Heart left ventricle (tissue), 16 donors: ENCODE data around the gene EHMT2. TPM values are rescaled to one million over a fixed set of nuclear protein-coding genes. Genes with fewer than 3 reads are reported as not detected.

ENCODE experiments used
- ATAC-seq, 4 donors: fragments of 200-7000 bp; cut with Tn5 transposase; one replicate each; pipeline ENCODE4 v1.9.1; 2020 to 2022; ENCODE audit warnings: moderate library complexity in 4 of 4, mild to moderate bottlenecking in 3 of 4, moderate number of reproducible peaks in 1 of 4
- DNase-seq, 5 donors: peaks; one replicate each; pipeline ENCODE4 v3.0.0-alpha.2; 2020
- H3K27ac ChIP-seq, 12 donors: fragments of 200-600 bp; sonication (generic) in 4 of 12; one replicate each; pipeline versions ENCODE4 v1.5.0 to v1.8.0; 2016 to 2022; ENCODE audit warnings: mild to moderate bottlenecking in 2 of 12
- H3K27me3 ChIP-seq, 9 donors: fragments of 200-600 bp; sonication (generic) in 2 of 9; one replicate each; pipeline versions ENCODE4 v1.5.1 to v1.8.0; 2016 to 2022; ENCODE audit warnings: mild to moderate bottlenecking in 3 of 9
- H3K36me3 ChIP-seq, 9 donors: fragments of 200-600 bp; sonication (generic) in 2 of 9; one replicate each; pipeline versions ENCODE4 v1.5.0 to v1.8.0; 2018 to 2022; ENCODE audit warnings: mild to moderate bottlenecking in 2 of 9
- H3K4me1 ChIP-seq, 12 donors: fragments of 200-600 bp; sonication (generic) in 4 of 12; one replicate each; pipeline versions ENCODE4 v1.5.0 to v1.8.0; 2016 to 2022; ENCODE audit warnings: mild to moderate bottlenecking in 3 of 12
- H3K4me3 ChIP-seq, 12 donors: fragments of 200-600 bp; sonication (generic) in 4 of 12; one replicate each; pipeline versions ENCODE4 v1.5.0 to v1.8.0; 2017 to 2022; ENCODE audit warnings: mild to moderate bottlenecking in 9 of 12, moderate library complexity in 4 of 12
- H3K9me3 ChIP-seq, 12 donors: fragments of 200-600 bp; sonication (generic) in 4 of 12; one replicate each; pipeline versions ENCODE4 v1.5.0 to v1.8.0; 2016 to 2022; ENCODE audit warnings: mild to moderate bottlenecking in 1 of 12
- CTCF ChIP-seq, 12 donors: fragments of 200-600 bp; sonication (generic) in 4 of 12; IDR thresholded peaks; one replicate each; pipeline versions ENCODE4 v1.5.0 to v1.8.0; 2018 to 2022; ENCODE audit warnings: antibody characterized with exemption in 12 of 12, mild to moderate bottlenecking in 5 of 12
- POLR2A ChIP-seq, 2 donors: fragments of 450-650 bp; IDR thresholded peaks; one replicate each; pipeline ENCODE4 v1.6.1; 2017; ENCODE audit warnings: antibody characterized with exemption in 2 of 2, mild to moderate bottlenecking in 2 of 2, moderate library complexity in 2 of 2
- WGBS, 4 donors: extraction: QIAGEN DNeasy Blood & Tissue Kit in 2 of 4; methylation state at CpG; one replicate each; pipeline versions ENCODE4 v1.1.5 to v1.1.7; 2013 to 2018; 5-methylcytosine and 5-hydroxymethylcytosine counted together
- intact Hi-C, 10 donors: fragments of 100-400 bp; cut with DNase I; formaldehyde crosslinking; loops; one replicate each; pipeline versions ENCODE4 v1.11.1 to v1.14.2; 2022
- polyA plus RNA-seq, 2 donors: library from polyadenylated mRNA; stranded (reverse); fragments of 200-250 nt; gene quantifications; one replicate each; pipeline ENCODE4 v1.2.3, GENCODE V29; 2013
- total RNA-seq, 9 donors: library from RNA; depleted of rRNA in 2 of 9; stranded (reverse); fragments of >200 nt in 2 of 9; fragmentation: NEBNext Ultra II Directional in 3 of 9; extraction: Animal tissue kit (Norgen Biotek cat#: 25700) in 3 of 9; gene quantifications; one replicate each; pipeline versions ENCODE4 v1.1.0 to v1.2.4, GENCODE V29; 2016 to 2023
- donor health status: ischemic (EF 13 %, LVEDD 7.1; RV severe dilation, severe dysfunction).
- donor health status: healthy with polysubstance abuse.
- donor health status: DM: no; HTN: yes; CAD: no.
- donor health status: DM: no; HTN: no; CAD: no.
- donor health status: ischemic (EF 25% LVEDD 6.9; RV normal size, moderate dysfunction).
- donor health status: ischemic (EF 25% LVEDD 5.7; RV mildly dilated, moderate dysfunction).
- donor health status: healthy.
- donor health status: DM: yes; HTN: yes; CAD: no.
- donor health status: ischemic (EF 35%, LVEDD 5.7; RV mildly dilated, moderate dysfunction).
- donor health status: nonischemic (EF 11% LVEDD 7.7; RV severe dilation, severe dysfunction).
- donor health status: DM: yes; HTN: yes; CAD: no.
- donor health status: PGD.
- donor health status: ischemic (EF 29% LVEDD 5.4; RV normal size, mild dysfunction).
- donor health status: nonischemic (EF 23%, LVEDD 6.1; RV moderate dilation, normal function).

The EHMT2 gene
- total and polyA plus RNA-seq, 11 donors: 9.0 to 22.1 (median 14.8) TPM

DNA sequence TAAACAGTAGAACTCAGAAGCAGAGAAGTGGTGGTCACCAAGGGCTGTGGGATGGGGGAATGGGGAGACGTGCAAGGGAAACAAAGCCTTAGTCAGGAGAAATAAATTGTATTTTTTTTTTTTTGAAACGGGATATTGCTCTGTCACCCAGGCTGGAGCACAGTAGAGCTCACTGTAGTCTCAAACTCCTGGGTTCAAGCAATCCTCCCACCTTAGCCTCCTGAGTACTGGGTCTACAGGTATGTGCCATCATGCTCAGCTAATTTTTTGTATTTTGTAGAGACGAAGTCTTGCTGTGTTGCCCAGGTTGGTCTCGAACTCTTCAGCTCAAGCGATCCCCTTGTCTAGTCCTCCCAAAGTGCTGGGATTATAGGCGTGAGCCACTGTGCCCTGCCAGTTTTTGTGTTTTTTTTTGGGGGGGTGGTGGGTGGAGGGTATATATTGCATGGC is 66.6 kb downstream of the EHMT2 start:
- intact Hi-C loops: loop anchor here (1.0 to 10.0 kb wide), 16 partner anchors 36 to 286 kb away; partner anchors contain the start of genes LY6G5C (in 9 of the 10), ATP6V1G2 (in 2 of the 10), CSNK2B (in 2 of the 10) and DDAH2 (in 2 of the 10)
- H3K4me3 ChIP-seq: peak overlapping the region; percentile 26 to 86 (median 68)
- peaks cover 0 to 7% (median 0%) of the 10 kb centered on the region in 9 donors for H3K36me3 ChIP-seq
- TF ChIP-seq CTCF (IDR thresholded peaks at IDR 0.05) (no peak), POLR2A (IDR thresholded peaks at IDR 0.05) (no peak)
- ATAC-seq: no peak
- H3K4me1 ChIP-seq: peaks cover 4 to 46% (median 30%) of the 10 kb centered on the region in 12 donors
- no peaks in the 10 kb centered on the region for H3K9me3 ChIP-seq
- no peak for DNase-seq
- 38 to 63% (median 55%) methylated on average over 6 of the region's 6 CpGs for WGBS, 4 donors
- H3K27me3 ChIP-seq: no peaks in the 10 kb centered on the region
- peak overlapping the region in 10 of 12 donors; percentile 12 to 99 (median 66) for H3K27ac ChIP-seq

Other genes with a start within 250 kb of the EHMT2 start
Only the 30 nearest of the 36 such genes appear.
- 10 to 100 TPM in 1 of 9 donors, 1 to 10 TPM in 8; 1.4 to 12.0 (median 4.6) TPM for gene LY6G5B, start 227.7 kb downstream of the EHMT2 start, total RNA-seq
- gene LY6G5B, start 227.7 kb downstream of the EHMT2 start, polyA plus RNA-seq: 1 to 10 TPM; 2.1 to 5.3 TPM
- gene LY6G5C, start 216.6 kb downstream of the EHMT2 start, total RNA-seq: 1 to 10 TPM; 1.3 to 3.1 (median 2.2) TPM
- gene LY6G5C, start 216.6 kb downstream of the EHMT2 start, polyA plus RNA-seq: 1 to 10 TPM; 1.4 to 3.0 TPM
- gene ABHD16A, start 194.4 kb downstream of the EHMT2 start, total RNA-seq: 10 to 100 TPM; 24.2 to 54.7 (median 27.4) TPM
- gene ABHD16A, start 194.4 kb downstream of the EHMT2 start, polyA plus RNA-seq: 10 to 100 TPM; 16.5 to 47.8 TPM
- gene LY6G6F, start 190.8 kb downstream of the EHMT2 start, total RNA-seq: not detected
- not detected for gene LY6G6F, start 190.8 kb downstream of the EHMT2 start, polyA plus RNA-seq
- gene LY6G6D, start 182.3 kb downstream of the EHMT2 start, total RNA-seq: under 1 TPM in 1 of 9 donors, not detected in 8; 0.75 TPM
- not detected for gene LY6G6D, start 182.3 kb downstream of the EHMT2 start, polyA plus RNA-seq
- under 1 TPM in 1 of 9 donors, not detected in 8; 0.27 TPM for gene LY6G6C, start 176.0 kb downstream of the EHMT2 start, total RNA-seq
- gene LY6G6C, start 176.0 kb downstream of the EHMT2 start, polyA plus RNA-seq: not detected
- gene MPIG6B, start 174.3 kb downstream of the EHMT2 start, total RNA-seq: under 1 TPM in 7 of 9 donors, not detected in 2; 0.19 to 1.00 (median 0.42) TPM
- gene MPIG6B, start 174.3 kb downstream of the EHMT2 start, polyA plus RNA-seq: under 1 TPM; 0.17 to 0.23 TPM
- 10 to 100 TPM; 42.3 to 69.7 (median 53.2) TPM for gene DDAH2, start 168.4 kb downstream of the EHMT2 start, total RNA-seq
- gene DDAH2, start 168.4 kb downstream of the EHMT2 start, polyA plus RNA-seq: 10 to 100 TPM; 62.1 to 80.5 TPM
- 100 to 1,000 TPM in 6 of 9 donors, 10 to 100 TPM in 3; 72.5 to 310 (median 124) TPM for gene CLIC1, start 161.2 kb downstream of the EHMT2 start, total RNA-seq
- 100 to 1,000 TPM in 1 of 2 donors, 10 to 100 TPM in 1; 68.0 to 392 TPM for gene CLIC1, start 161.2 kb downstream of the EHMT2 start, polyA plus RNA-seq
- gene MSH5, start 157.7 kb downstream of the EHMT2 start, total RNA-seq: 1 to 10 TPM in 7 of 9 donors, under 1 TPM in 2; 0.44 to 8.4 (median 1.9) TPM
- 1 to 10 TPM; 1.0 to 2.3 TPM for gene MSH5, start 157.7 kb downstream of the EHMT2 start, polyA plus RNA-seq
- gene SAPCD1, start 135.0 kb downstream of the EHMT2 start, total RNA-seq: 1 to 10 TPM in 1 of 9 donors, under 1 TPM in 2, not detected in 6; 0.73 to 1.5 (median 0.76) TPM
- gene SAPCD1, start 135.0 kb downstream of the EHMT2 start, polyA plus RNA-seq: under 1 TPM; 0.35 to 0.50 TPM
- 10 to 100 TPM in 7 of 9 donors, 1 to 10 TPM in 2; 8.0 to 25.8 (median 16.1) TPM for gene VWA7, start 120.4 kb downstream of the EHMT2 start, total RNA-seq
- gene VWA7, start 120.4 kb downstream of the EHMT2 start, polyA plus RNA-seq: 1 to 10 TPM; 4.0 to 6.2 TPM
- 10 to 100 TPM; 18.6 to 61.8 (median 26.1) TPM for gene VARS1, start 101.9 kb downstream of the EHMT2 start, total RNA-seq
- 10 to 100 TPM; 21.9 to 54.6 TPM for gene VARS1, start 101.9 kb downstream of the EHMT2 start, polyA plus RNA-seq
- gene LSM2, start 90.7 kb downstream of the EHMT2 start, total RNA-seq: 10 to 100 TPM; 22.9 to 37.4 (median 25.9) TPM
- 10 to 100 TPM; 27.5 to 64.7 TPM for gene LSM2, start 90.7 kb downstream of the EHMT2 start, polyA plus RNA-seq
- 1 to 10 TPM; 1.3 to 3.6 (median 1.8) TPM for gene HSPA1L, start 82.4 kb downstream of the EHMT2 start, total RNA-seq
- 1 to 10 TPM in 1 of 2 donors, under 1 TPM in 1; 0.95 to 1.9 TPM for gene HSPA1L, start 82.4 kb downstream of the EHMT2 start, polyA plus RNA-seq
- gene HSPA1A, start 82.2 kb downstream of the EHMT2 start, total RNA-seq: 100 to 1,000 TPM; 169 to 412 (median 197) TPM
- gene HSPA1A, start 82.2 kb downstream of the EHMT2 start, polyA plus RNA-seq: 100 to 1,000 TPM; 157 to 179 TPM
- gene HSPA1B, start 70.0 kb downstream of the EHMT2 start, total RNA-seq: 100 to 1,000 TPM; 120 to 306 (median 146) TPM
- gene HSPA1B, start 70.0 kb downstream of the EHMT2 start, polyA plus RNA-seq: 100 to 1,000 TPM in 1 of 2 donors, 10 to 100 TPM in 1; 35.2 to 149 TPM
- gene NEU1, start 34.9 kb downstream of the EHMT2 start, total RNA-seq: 10 to 100 TPM; 18.7 to 39.5 (median 27.6) TPM
- gene NEU1, start 34.9 kb downstream of the EHMT2 start, polyA plus RNA-seq: 10 to 100 TPM; 19.1 to 63.1 TPM
- gene SLC44A4, start 18.7 kb downstream of the EHMT2 start, total RNA-seq: not detected
- under 1 TPM in 1 of 2 donors, not detected in 1; 0.07 TPM for gene SLC44A4, start 18.7 kb downstream of the EHMT2 start, polyA plus RNA-seq
- 1 to 10 TPM in 8 of 9 donors, under 1 TPM in 1; 0.99 to 4.3 (median 2.3) TPM for gene ZBTB12, start 4.4 kb upstream of the EHMT2 start, total RNA-seq
- 1 to 10 TPM; 2.2 to 2.8 TPM for gene ZBTB12, start 4.4 kb upstream of the EHMT2 start, polyA plus RNA-seq
- gene C2, start 30.0 kb upstream of the EHMT2 start, total RNA-seq: 100 to 1,000 TPM in 1 of 9 donors, 10 to 100 TPM in 1, 1 to 10 TPM in 6, under 1 TPM in 1; 0.69 to 103 (median 5.3) TPM
- gene C2, start 30.0 kb upstream of the EHMT2 start, polyA plus RNA-seq: 1 to 10 TPM; 1.0 to 1.3 TPM
- 100 to 1,000 TPM in 1 of 9 donors, 10 to 100 TPM in 1, 1 to 10 TPM in 7; 3.0 to 151 (median 5.3) TPM for gene CFB, start 48.4 kb upstream of the EHMT2 start, total RNA-seq
- 1 to 10 TPM; 3.7 to 5.4 TPM for gene CFB, start 48.4 kb upstream of the EHMT2 start, polyA plus RNA-seq
- 10 to 100 TPM; 37.2 to 82.0 (median 46.4) TPM for gene NELFE, start 61.3 kb upstream of the EHMT2 start, total RNA-seq
- 10 to 100 TPM; 35.4 to 82.0 TPM for gene NELFE, start 61.3 kb upstream of the EHMT2 start, polyA plus RNA-seq
- 10 to 100 TPM; 24.5 to 51.8 (median 36.4) TPM for gene SKIC2, start 61.5 kb upstream of the EHMT2 start, total RNA-seq
- 10 to 100 TPM; 29.3 to 35.1 TPM for gene SKIC2, start 61.5 kb upstream of the EHMT2 start, polyA plus RNA-seq
- 10 to 100 TPM in 8 of 9 donors, 1 to 10 TPM in 1; 9.4 to 17.8 (median 12.8) TPM for gene DXO, start 74.4 kb upstream of the EHMT2 start, total RNA-seq
- gene DXO, start 74.4 kb upstream of the EHMT2 start, polyA plus RNA-seq: 10 to 100 TPM; 11.3 to 14.3 TPM
- 100 to 1,000 TPM in 3 of 9 donors, 10 to 100 TPM in 6; 51.6 to 301 (median 82.4) TPM for gene C4A, start 84.4 kb upstream of the EHMT2 start, total RNA-seq
- gene C4A, start 84.4 kb upstream of the EHMT2 start, polyA plus RNA-seq: 10 to 100 TPM; 34.5 to 34.6 TPM
- 100 to 1,000 TPM in 3 of 9 donors, 10 to 100 TPM in 6; 40.9 to 307 (median 75.7) TPM for gene C4B, start 117.1 kb upstream of the EHMT2 start, total RNA-seq
- gene C4B, start 117.1 kb upstream of the EHMT2 start, polyA plus RNA-seq: 10 to 100 TPM; 30.8 to 33.0 TPM
- gene CYP21A2, start 140.7 kb upstream of the EHMT2 start, total RNA-seq: 1 to 10 TPM in 1 of 9 donors, under 1 TPM in 6, not detected in 2; 0.14 to 3.0 (median 0.69) TPM
- 1 to 10 TPM in 1 of 2 donors, under 1 TPM in 1; 0.11 to 1.0 TPM for gene CYP21A2, start 140.7 kb upstream of the EHMT2 start, polyA plus RNA-seq
- 100 to 1,000 TPM in 3 of 9 donors, 10 to 100 TPM in 6; 17.8 to 234 (median 56.9) TPM for gene TNXB, start 211.6 kb upstream of the EHMT2 start, total RNA-seq
- 10 to 100 TPM; 23.8 to 47.9 TPM for gene TNXB, start 211.6 kb upstream of the EHMT2 start, polyA plus RNA-seq
- gene ATF6B, start 230.5 kb upstream of the EHMT2 start, total RNA-seq: 10 to 100 TPM; 11.1 to 56.8 (median 28.7) TPM
- 10 to 100 TPM; 26.8 to 28.8 TPM for gene ATF6B, start 230.5 kb upstream of the EHMT2 start, polyA plus RNA-seq